Stimulated activated CD4-positive, alpha-beta T cell treated with anti-CD3 and anti-CD28 coated beads, Interleukin-15, amount 100 ng/mL, for 24 hours (primary cell): ENCODE data around the gene SLC36A1.
"Not testable (repeated sequence)": the region's sequence is repeated elsewhere in the genome, so short reads cannot be mapped to it uniquely, and the experiment has no call there.

ENCODE experiments used
- DNase-seq: peaks from one replicate; pipeline ENCODE4 v3.0.0-alpha.2; 2020

The SLC36A1 gene

DNA sequence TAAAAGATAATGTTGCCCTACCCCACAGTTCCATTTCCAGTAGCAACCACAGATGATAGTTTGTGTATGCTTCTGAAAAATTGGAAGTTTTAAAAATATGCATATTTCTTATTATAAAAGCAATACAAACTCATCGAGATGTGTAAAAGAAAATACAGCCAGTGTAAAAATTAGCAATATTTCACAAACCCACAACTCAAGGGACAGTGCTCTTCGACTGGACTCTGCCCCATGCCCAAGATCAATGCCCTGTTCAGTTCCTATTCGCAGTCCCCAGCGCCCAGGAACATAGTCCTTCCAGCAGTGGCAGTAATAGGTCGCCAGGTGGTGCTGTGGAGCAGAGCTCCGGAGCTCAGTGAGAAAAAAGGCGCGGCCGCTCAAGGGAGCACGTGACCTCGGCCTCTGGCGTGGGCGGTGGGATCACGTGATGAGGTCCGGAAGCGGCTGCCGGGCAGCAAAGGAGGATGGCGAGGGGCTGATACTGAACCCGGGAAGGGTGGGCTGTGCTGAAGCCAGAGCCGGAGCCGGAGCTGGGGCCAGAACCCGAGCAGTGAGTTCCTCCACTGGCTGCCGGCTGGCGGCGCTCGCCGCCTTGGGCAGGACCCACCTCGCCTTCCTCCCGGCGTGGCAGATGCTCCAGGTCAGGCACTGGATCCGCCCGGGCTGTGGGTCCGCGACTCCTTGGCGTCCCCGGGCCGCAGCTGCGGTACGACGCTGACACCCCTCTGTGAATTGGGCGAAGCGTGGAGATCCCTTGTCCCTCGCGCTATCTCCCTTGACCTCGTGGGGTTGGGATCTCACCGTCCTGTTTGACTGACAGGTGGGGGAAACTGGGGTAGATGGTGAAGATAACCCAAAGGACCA is at the start of gene SLC36A1:
SLC36A1 (plus strand) TSS at position 430 of the 864 bp plus-strand sequence. CDS start 11,190 bp downstream, outside the sequence.
- peak; percentile 98 for DNase-seq

DNA sequence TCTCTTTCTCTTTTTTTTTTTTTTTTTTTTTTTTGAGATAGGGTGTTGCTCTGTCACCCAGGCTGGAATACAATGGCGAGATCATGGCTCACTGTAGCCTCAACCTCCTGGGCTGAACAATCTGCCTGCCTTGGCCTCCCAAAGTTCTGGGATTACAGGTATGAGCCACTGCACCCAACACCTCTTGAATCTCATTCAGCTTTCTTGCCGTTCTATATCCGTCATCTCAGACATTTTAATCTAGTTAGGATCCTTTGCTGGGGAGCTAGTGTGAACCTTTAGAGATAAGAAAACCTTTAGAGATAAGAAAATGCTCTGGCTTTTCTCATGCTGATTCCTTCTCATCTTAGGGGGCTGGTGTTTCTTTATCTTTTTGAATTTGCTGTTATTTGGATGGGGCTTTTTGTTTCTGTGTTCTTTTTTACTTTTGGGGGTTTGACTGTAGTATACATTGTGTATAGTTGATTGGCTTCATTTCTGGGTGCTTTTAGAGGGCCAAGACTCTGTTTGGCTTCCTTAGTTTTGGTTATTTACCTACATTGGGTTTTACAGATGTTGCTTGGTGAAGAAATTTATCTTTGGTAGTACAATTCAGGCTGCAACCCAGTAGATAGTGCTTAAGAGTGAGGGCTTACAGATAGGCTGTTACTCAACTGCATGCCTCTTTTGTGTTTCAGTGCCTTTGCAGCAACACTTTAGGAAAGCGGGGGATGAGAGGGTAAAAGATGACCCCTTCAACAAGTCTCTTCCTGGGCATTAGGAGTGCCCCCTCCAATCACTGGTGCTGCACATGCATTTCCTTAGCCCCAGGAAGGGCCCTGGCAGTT is 41.9 kb upstream of the SLC36A1 start:
- no peak for DNase-seq

DNA sequence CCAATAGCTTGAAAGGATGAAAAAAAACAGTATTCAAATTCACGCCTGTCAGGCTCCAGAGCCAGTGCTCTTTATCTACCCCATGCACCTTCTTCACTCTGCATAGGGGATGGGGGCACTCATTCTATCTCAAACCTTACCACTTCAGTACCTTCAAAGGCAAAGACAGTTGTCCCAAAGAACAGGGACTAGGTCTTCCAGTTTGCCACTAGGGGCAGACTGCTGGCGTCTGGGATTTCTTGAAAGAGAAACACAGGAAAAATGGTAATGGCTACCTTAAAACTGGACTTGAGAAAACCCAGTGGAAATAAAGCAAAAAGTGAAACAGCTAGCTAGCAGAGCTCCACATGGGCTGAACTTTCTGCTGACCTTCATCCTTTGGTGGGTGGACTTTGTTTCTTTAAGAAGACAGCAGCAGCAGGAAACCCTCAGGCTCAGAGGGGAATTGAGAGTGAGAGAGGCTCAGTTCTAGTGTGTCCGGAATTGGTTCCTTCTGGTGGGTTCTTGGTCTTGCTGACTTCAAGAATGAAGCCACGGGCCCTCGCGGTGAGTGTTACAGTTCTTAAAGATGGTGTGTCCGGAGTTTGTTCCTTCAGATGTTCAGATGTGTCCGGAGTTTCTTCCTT is 41.0 kb upstream of the SLC36A1 start:
- no peak for DNase-seq

DNA sequence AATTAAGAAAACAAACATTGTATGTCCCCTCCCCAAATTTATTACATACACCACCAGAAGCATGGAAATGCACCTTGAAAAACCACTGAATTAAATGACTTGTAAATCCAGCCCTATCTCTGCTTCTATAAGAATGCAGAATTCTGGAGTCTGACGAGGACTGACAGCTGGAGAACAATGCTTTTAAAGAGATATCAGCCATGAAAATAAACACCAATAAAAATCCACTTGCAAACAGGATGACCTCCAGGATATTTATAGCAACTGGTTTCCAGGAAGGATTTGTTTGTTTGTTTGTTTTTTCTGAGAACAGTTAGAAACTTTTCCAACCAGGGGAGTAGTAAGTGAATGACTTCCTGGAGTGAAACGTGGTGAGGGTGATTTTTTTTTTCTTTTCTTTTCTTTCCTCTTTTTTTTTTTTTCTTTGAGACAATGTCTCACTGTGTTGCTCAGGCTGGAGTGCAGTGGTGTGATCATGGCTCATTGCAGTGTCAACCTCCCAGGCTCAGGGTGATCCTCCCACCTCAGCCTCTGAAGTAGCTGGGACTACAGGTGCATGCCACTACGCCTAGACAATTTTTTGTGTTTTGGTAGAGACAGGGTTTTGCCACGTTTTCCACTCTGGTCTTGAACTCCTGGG is 38.7 kb upstream of the SLC36A1 start:
- DNase-seq: no peak

DNA sequence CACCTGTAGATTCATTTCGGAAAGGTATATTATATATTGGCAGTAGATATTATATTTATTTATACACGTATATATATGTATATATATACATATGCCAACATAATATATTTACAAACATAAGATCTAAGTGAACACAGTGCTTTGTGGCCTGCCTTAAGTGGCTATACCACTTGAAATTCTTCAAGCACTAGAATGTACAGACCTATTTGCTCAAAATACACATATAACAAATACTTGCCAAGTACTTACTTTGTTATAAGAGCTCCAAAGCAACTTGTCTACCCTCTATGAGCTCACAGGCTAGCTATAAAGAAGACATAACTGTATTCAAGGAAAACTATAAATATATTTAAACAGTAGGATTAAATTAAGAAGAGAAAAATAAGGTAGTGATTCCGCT is 33.6 kb upstream of the SLC36A1 start:
- no peak for DNase-seq

DNA sequence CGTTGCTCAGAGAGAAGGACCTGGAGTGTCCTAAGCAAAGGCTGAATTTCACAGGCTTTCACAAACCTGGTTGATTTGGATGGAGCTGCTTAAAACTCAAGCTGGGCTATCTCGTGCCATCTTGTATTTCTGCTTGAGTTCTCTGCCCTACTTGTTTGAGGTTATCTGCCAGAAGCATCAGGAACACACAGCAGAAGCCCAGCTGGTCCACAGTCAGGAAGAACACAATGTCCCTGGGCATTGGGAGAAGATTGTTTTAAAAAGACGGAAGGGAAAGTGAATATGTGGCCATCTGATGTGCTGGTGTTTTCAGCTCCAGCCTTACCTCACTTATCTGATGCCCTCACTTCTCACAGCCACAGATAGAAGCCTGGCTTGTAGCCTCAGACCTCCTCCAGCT is 32.9 kb upstream of the SLC36A1 start:
- no peak for DNase-seq

DNA sequence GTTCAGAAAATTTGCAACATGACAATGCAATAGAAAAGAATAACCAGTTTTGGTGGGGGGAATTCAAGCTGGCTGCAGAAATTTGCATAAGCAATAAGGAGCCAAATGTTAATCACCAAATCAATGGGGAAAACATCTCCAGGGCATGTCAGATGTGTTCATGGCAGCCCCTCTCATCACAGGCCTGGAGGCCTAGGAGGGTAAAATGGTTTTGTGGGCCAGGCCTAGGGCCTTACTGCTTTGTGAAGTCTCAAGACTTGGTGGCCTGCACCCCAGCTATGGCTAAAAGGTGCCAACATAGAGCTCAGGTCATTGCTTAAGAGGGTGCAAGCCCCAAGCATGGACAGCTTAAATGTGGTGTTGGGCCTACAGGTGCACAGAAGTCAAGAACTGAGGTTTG is 29.7 kb upstream of the SLC36A1 start:
- DNase-seq: no peak

DNA sequence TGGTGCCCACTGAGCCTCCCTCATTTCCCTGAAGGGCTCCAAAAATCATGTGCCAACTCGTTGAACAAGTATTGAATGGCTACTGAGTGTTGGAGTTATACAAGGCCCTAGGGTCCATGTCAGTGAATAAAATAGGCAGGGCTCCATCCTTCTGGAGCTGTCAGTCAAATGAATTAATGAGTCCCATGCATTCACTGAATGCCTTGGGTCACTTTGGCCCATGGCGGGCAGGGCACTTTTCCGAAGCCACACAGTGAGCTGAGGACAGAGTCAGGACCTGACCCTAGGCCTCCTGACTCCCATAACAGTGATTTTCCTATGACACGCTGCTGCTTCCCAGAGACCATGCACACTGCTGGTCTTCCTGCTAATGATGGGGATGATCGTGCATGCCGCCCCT is 27.3 kb upstream of the SLC36A1 start:
- DNase-seq: no peak

DNA sequence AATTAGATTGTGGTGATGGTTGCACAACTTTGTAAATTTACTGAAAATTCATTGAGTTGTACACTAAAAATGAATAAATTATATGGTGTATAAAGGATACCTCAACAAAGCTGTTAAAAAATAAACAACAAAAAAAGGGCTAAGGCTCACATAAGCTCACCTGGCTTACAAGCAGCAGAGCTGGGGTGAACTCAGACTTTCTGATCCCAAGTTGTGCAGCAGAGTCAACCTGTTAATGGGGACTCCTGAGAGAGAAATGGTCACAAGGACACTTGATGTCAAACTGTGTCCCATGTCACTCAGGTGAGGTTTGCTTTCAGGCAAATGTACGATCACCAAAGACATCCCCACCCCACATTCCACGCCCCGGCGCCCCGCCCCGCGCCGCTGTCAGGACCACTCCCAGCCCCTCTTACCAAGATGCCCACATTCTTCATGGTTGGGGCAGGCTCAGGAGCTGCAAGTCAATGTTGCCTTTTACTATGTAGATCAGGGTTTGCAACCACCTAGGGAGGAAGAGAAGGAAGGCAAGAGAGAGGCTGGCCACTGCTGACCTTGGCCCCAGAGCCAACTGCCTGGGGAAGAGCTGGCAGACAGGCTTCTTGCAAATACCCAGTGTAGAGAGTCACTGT is 22.4 kb upstream of the SLC36A1 start:
- no peak for DNase-seq

DNA sequence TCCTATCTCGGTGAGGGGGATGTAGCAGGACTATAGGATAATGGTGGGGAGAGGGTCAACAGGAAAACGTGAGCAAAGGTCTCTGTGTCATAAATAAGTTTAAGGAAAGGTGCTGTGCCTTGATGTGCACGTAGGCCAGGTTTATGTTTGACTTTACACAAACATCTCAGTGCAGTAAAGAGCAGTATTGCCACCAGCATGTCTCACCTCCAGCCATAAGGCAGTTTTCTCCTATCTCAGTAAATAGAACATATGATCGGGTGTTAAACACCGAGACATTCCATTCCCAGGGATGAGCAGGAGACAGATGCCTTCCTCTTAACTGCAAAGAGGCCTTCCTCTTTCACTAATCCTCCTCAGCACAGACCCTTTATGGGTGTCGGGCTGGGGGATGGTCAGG is 21.1 kb upstream of the SLC36A1 start:
- DNase-seq: not testable (repeated sequence)

DNA sequence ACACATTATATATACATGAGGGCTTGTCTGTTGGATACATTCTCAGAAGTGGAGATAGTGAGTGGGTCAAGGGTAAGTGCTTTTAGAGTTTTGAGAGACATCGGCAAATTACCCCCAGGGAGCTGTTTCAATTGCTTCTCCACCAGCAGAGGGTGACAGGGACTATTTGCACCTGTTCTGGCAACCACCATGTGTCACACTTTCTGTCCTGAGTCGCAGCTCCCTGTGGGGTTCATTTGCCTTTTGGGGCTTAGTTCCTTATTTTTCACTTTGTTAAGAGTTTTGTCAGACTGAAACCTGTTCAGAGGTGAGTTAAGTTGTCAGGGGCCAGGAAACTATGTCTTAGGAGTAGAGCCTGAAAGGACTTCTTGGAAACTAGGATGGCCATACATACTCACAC is 20.1 kb upstream of the SLC36A1 start:
- peak; percentile 11 for DNase-seq

DNA sequence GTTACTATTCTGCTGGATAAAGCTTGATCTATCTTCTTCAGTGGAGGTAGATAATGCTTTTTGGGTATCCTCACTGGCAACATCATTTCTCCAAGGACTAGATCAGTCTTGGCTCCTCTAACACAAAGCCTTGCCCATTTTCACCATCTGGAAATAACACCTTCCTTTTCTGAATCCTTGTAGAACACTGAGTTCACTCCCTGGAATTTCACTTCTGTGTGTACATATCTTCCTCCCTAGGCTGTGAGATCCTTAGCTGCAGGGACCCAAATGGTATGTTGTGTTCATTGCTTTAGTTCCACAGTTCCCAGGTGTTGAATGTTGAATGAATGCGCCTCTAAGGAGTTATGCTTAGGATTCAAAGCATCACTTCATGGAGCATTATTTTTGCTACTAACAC is 16.7 kb upstream of the SLC36A1 start:
- no peak for DNase-seq

DNA sequence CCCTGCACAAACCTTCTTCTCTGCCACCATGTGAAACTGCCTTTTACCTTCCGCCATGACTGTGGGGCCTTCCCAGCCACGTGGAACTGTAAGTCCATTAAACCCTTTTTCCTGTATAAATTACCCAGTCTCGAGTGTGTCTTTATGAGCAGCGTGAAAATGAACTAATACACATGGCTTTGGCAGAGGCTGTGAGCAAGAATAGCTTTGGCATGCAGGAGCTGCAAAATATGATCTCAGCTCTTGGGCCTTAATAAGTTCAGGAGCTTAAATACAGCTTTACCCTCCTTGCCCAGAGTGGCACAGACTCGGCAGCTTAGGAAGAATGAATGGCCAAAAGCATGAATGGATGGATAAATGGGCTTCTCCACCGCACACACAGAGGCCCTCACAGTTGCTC is 15.7 kb upstream of the SLC36A1 start:
- no peak for DNase-seq

DNA sequence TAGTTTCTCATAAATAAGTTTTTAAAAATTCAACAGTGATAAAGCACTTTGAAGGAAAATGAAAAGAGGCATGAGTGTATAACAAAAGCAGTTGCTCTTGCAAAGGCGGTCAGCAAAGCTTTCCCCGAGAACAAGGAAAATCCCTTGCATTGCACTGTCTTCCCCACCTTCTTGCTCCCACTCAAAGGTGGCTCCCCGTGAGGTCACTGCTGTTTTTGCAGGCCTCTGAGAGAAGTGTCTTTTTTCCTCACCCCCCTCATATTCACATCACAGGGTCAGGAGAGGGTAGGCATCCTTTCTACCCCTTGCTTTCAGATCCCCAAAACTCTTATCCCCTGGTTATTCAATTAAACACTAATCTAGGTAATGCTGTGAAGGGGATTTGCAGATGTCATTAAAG is 15.2 kb upstream of the SLC36A1 start:
- DNase-seq: no peak

DNA sequence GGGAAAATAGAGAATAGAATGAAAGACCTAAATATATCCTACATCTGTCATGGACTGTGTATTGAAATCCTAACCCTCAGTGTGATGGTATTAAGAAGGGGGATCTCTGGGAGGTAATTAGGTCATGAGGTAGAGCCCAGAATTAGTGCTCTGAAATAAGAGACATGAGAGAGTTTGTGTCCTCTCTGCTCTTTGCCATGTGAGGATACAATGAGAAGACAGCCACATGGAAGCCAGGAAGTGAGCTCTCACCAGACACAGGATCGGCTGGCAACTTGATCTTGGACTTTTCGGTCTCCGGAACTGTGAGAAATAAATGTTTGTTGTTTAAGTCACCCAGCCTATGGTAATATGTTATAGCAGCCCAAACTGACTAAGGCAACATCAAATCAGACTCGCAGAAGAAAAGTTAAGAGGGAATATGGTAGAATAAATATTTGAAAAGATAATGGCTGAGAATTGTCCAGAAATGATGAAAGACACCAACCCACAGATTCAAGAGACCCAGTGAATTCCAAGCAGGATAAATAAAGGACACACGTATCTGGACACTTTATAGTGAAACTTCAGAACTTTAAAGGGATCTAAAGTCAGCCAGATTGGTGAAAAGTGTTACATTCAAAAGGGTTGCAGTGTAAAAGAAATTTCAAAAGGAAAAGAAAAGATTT is 12.7 kb upstream of the SLC36A1 start:
- no peak for DNase-seq

DNA sequence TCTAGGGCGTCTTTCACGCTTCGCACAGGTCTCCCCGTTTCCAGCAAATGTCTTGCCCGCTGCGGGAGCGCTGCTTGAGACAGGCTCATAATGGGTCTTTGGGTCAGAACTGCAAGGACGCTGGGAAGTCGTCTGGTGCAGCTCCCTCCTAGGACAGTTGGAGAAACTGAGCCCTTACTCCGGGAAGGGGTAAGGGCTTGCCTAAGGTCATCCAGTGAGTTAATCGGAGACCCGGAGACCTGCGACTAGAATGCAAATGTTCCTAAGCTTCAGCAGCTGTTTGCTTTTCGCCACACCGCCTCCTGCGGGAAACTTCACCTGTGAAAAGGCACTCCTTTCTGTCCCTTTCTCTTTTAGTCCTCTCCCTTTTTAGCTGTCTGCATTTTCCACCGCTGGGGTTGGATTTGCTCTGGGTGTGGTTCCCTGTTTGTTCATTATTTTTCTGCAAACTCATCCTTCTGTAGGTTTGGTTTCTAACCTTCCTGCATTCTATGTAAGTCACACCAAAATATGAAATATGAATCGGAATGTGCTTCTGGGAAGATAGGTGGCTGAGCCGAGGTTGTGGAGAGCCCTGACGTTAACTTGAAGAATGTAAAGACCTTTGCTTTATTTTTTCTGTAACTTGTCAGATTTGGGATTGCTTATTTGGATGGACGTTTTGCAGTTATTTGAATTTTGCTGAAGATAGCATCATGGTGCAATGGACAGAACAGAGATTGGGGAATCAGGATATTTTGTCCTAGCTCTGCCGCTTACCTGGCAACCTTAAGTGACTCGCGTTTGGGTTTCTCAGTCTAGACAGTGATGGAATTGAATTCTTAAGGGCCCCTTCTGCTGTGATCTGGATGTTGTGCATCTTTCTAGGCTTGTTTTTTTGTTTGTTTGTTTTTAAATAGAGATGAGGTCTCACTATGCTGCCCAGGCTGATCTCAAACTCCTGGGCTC is 909 bp downstream of the SLC36A1 start:
- peak; percentile 26 for DNase-seq

DNA sequence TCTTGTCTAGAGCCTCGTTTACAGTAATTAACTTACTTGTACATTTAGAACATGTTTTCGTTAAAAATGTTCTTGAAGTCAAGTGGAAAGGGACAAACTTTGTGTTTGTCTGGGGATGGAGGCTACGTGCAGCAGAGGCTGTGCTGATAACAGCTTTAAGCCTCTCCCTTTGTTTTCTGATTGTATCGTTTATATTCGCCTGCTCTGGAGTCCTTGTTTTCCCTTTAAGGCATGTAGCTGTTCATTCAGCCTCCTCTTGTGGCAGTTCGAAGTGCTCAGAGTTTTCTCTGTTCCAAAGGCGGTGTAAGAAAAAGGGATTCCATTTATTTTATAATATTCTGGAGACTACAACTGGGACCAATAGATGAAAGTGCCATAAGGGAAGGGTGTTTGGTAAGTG is 1.9 kb downstream of the SLC36A1 start:
- DNase-seq: no peak

DNA sequence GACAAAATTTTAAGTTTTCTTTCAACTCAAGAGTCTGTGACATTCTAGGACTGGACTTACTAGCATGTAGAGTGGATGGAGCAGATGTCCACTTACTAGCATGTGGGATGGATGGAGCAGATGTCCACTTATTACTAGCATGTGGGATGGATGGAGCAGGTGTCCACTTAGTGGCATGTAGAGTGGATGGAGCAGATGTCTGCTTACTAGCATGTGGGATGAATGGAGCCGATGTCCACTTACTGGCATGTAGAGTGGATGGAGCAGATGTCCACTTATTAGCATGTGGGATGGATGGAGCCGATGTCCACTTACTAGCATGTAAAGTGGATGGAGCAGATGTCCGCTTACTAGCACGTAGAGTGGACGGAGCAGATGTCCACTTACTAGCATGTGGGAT is 2.4 kb downstream of the SLC36A1 start:
- no peak for DNase-seq

DNA sequence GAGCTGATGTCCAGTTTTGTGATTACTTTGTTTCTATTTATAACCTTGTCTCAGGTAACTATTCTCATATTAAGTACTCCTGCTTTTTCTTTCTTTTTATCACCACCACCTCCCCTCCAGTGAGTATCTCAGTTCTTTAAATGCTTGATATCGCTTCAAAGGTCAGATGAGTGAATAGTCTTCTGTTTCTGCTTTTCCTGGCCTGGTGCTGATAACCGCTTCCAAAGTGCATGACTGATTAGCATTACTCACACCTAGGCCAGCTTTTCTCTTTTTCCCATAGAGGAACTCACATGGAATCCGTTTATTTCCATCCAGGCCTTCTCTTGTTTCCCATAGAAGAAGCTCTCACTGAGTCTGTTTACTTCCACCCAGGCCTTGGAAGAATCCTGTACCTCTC is 3.2 kb downstream of the SLC36A1 start:
- DNase-seq: no peak

DNA sequence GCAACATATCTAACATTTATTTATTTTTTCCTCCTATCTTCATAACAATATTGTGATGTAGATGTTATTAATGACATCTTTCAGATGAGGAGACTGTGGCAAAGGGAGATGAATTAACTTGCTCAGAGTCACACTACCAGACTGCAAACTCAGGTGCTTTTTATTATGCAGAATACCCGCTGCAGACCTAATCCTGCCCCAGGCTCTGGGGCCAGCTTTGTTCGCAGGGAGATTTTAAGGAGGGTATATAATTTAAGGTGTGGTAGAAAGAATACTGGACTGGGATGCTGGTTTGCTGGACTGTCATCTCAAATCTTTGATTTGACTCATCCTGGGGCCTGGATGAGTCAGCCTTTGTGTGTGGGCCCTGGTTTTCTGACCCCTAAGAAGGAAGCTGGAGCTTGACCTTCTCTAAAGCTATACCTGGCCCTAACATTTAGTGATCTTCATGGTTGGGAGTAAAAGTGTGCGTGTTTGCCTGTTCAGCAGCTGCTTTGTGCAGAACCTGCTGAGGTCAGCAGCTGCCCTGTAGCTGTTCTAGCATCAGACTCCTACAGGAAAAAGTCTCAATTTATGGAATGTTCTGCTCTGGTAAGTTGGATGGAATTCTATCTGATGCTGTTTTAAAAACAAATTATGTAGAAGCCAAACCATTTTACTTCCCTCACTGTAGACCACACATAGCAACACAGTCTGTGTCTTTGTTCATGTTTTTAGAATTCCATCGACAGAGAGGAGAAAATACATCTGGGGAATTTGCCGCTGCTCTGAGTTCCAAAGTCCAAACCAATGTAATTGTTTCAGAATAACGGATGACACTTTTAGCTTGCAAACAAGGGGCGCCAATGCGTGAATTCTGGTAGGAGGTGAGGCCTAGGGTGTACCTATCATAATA is 4.5 kb downstream of the SLC36A1 start:
- no peak for DNase-seq
